WTC11 (cell line): ENCODE data around the gene FBXW9. TPM values are rescaled to one million over a fixed set of nuclear protein-coding genes. Genes with fewer than 3 reads are reported as not detected.

Experiments used
- ATAC-seq: fragments of 200-7000 bp; cut with Tn5 transposase; 2 replicates; pipeline ENCODE4 v1.10.0; 2021; ENCODE audit warnings: mild to moderate bottlenecking, moderate library complexity
- CTCF ChIA-PET: fragments of 300-600 bp; sonication (Branson Sonifier 250); formaldehyde crosslinking; loops from one replicate; lab custom pipeline; 2021; ENCODE audit warnings: antibody characterized with exemption; lab: Charles Lee
- POLR2A ChIA-PET: fragments of 350-600 bp; sonication (Branson Sonifier 250); formaldehyde crosslinking; loops from one replicate; lab custom pipeline; 2021; ENCODE audit warnings: antibody characterized with exemption; lab: Charles Lee
- DNase-seq: peaks from one replicate; pipeline ENCODE4 v3.0.0; 2021; ENCODE audit warnings: low spot score
- H3K27ac Mint-ChIP-seq: 2 replicates; pipeline ENCODE4 v1.8.0; 2021; ENCODE audit warnings: mixed read lengths
- H3K27me3 Mint-ChIP-seq: 2 replicates; pipeline ENCODE4 v1.8.0; 2021; ENCODE audit warnings: low read depth, mild to moderate bottlenecking, moderate library complexity, mixed read lengths
- H3K36me3 Mint-ChIP-seq: 2 replicates; pipeline ENCODE4 v1.8.0; 2021; ENCODE audit warnings: mixed read lengths
- H3K4me1 Mint-ChIP-seq: 2 replicates; pipeline ENCODE4 v1.8.0; 2022; ENCODE audit warnings: mixed read lengths
- H3K4me3 Mint-ChIP-seq: 2 replicates; pipeline ENCODE4 v1.8.0; 2021; ENCODE audit warnings: mild to moderate bottlenecking, moderate library complexity, mixed read lengths
- H3K9me3 Mint-ChIP-seq: 2 replicates; pipeline ENCODE4 v1.8.0; 2021; ENCODE audit warnings: mixed read lengths
- CDX4 ChIP-seq: fragments of 250-450 bp; sonication (Bioruptor Pico); IDR thresholded peaks from 2 replicates; pipeline ENCODE4 v1.9.0; 2021; ENCODE audit warnings: moderate library complexity, mild to moderate bottlenecking, inconsistent platforms, borderline replicate concordance
- E2F4 ChIP-seq: sonication (generic); formaldehyde crosslinking; IDR thresholded peaks from 2 replicates; pipeline ENCODE4 v1.8.1; 2022; ENCODE audit warnings: low read depth, mild to moderate bottlenecking, moderate library complexity, missing genetic modification reagents, borderline replicate concordance
- E2F5 ChIP-seq: sonication (generic); formaldehyde crosslinking; IDR thresholded peaks from 2 replicates; pipeline ENCODE4 v1.8.1; 2022; ENCODE audit warnings: mild to moderate bottlenecking, moderate library complexity, missing genetic modification reagents
- FOXK1 ChIP-seq: sonication (generic); formaldehyde crosslinking; IDR thresholded peaks from 2 replicates; pipeline ENCODE4 v1.8.0; 2022; ENCODE audit warnings: mild to moderate bottlenecking, moderate library complexity, missing genetic modification reagents
- FOXP4 ChIP-seq: sonication (generic); formaldehyde crosslinking; IDR thresholded peaks from 2 replicates; pipeline ENCODE4 v1.8.0; 2022; ENCODE audit warnings: mild to moderate bottlenecking, missing genetic modification reagents
- MAX ChIP-seq: sonication (generic); formaldehyde crosslinking; IDR thresholded peaks from 2 replicates; pipeline ENCODE4 v1.8.0; 2022; ENCODE audit warnings: mild to moderate bottlenecking, missing genetic modification reagents
- SP1 ChIP-seq: sonication (generic); formaldehyde crosslinking; conservative IDR thresholded peaks from 2 replicates; pipeline ENCODE4 v1.8.1; 2022; ENCODE audit warnings: missing genetic modification reagents
- STAT6 ChIP-seq: sonication (generic); formaldehyde crosslinking; conservative IDR thresholded peaks from 2 replicates; pipeline ENCODE4 v1.8.1; 2023; ENCODE audit warnings: mild to moderate bottlenecking, low read depth, missing genetic modification reagents, moderate library complexity
- TEAD1 ChIP-seq: sonication (generic); formaldehyde crosslinking; IDR thresholded peaks from 2 replicates; pipeline ENCODE4 v1.8.0; 2022; ENCODE audit warnings: mild to moderate bottlenecking, missing genetic modification reagents
- TEAD4 ChIP-seq: sonication (generic); formaldehyde crosslinking; IDR thresholded peaks from 2 replicates; pipeline ENCODE4 v1.8.0; 2022; ENCODE audit warnings: mild to moderate bottlenecking, missing genetic modification reagents
- USF1 ChIP-seq: sonication (generic); formaldehyde crosslinking; IDR thresholded peaks from 2 replicates; pipeline ENCODE4 v1.8.0; 2022; ENCODE audit warnings: mild to moderate bottlenecking, missing genetic modification reagents
- USF2 ChIP-seq: sonication (generic); formaldehyde crosslinking; IDR thresholded peaks from 2 replicates; pipeline ENCODE4 v1.8.1; 2023; ENCODE audit warnings: mild to moderate bottlenecking, missing genetic modification reagents, moderate library complexity
- ZNF281 ChIP-seq: sonication (generic); formaldehyde crosslinking; IDR thresholded peaks from 2 replicates; pipeline ENCODE4 v1.8.0; 2023; ENCODE audit warnings: mild to moderate bottlenecking, missing genetic modification reagents
- ZNF416 ChIP-seq: fragments of 250-450 bp; sonication (Bioruptor Pico); IDR thresholded peaks from 2 replicates; pipeline ENCODE4 v1.9.0; 2021; ENCODE audit warnings: mild to moderate bottlenecking, inconsistent platforms
- ZNF671 ChIP-seq: fragments of 250-450 bp; sonication (Bioruptor Pico); IDR thresholded peaks from 2 replicates; pipeline ENCODE4 v1.8.0; 2021; ENCODE audit warnings: mild to moderate bottlenecking
- total RNA-seq: library from RNA; stranded (reverse); gene quantifications from 3 replicates; pipeline ENCODE4 v1.2.3, GENCODE V29; 2021

FBXW9 gene
- total RNA-seq, 1 experiment from 2014 or later = 15.2 TPM

GRCh38 chr19:12723381-12723640, 26.9 kb upstream of the FBXW9 start (continued):
- TF ChIP-seq E2F4 = no peak
- TF ChIP-seq CDX4 (CRISPR knock-in tag) = no peak
- no peak for TF ChIP-seq USF1 (CRISPR knock-in tag)
- TF ChIP-seq ZNF416 (CRISPR knock-in tag) = no peak

- Mint-ChIP-seq H3K27me3 (no peaks in the 10 kb centered on the region), H3K4me3 (peak overlapping the region; percentile 93), H3K27ac (peak overlapping the region; percentile 99), H3K4me1 (peaks cover 23% of the 10 kb centered on the region), H3K36me3 (peaks cover 16% of the 10 kb centered on the region), H3K9me3 (no peaks in the 10 kb centered on the region)
- TF ChIP-seq MAX (CRISPR knock-in tag) (peak; percentile 60; the same call in 1 of the 2 replicates), SP1 (CRISPR knock-in tag) (0 out of 2 replicates have a peak, but pooled peaks have one; percentile 36), USF2 (peak; percentile 98), STAT6 (CRISPR knock-in tag) (no peak), FOXK1 (CRISPR knock-in tag) (peak; percentile 91), TEAD4 (CRISPR knock-in tag) (no peak), USF1 (CRISPR knock-in tag) (peak; percentile 98), TEAD1 (CRISPR knock-in tag) (peak; percentile 81; the same call in 1 of the 2 replicates), E2F5 (CRISPR knock-in tag) (no peak), ZNF281 (CRISPR knock-in tag) (peak; percentile 56; the same call in 1 of the 2 replicates), FOXP4 (CRISPR knock-in tag) (0 out of 2 replicates have a peak, but pooled peaks have one; percentile 41), ZNF671 (0 out of 2 replicates have a peak, but pooled peaks have one; percentile 43)
- ATAC-seq (peak; percentile 69), DNase-seq (peak; percentile 96)
- POLR2A ChIA-PET = interaction anchor here (0.5 to 5.4 kb wide), 13 partner anchors 9 to 162 kb away, joined by 3 to 44 read pairs (median 4); partner anchors contain the start of genes DHPS, GET3, JUNB and TRIR
- CTCF ChIA-PET = interaction anchor here (0.7 to 4.4 kb wide), 18 partner anchors 14 to 162 kb away, joined by 3 to 35 read pairs (median 4); partner anchors contain the start of gene GET3
Measured at GRCh38 chr19:12722566-12723380, 26.3 kb upstream of the FBXW9 start.
